Loucy (cell line): ENCODE data around the gene DQX1.

Experiments used
- H2AFZ ChIP-seq: fragments of 200-600 bp; sonication (generic); 2 replicates; pipeline ENCODE4 v1.6.0; 2016; ENCODE audit warnings: antibody characterized with exemption, mild to moderate bottlenecking, low read length, moderate library complexity
- H3F3A ChIP-seq: fragments of 200-600 bp; 2 replicates; pipeline ENCODE4 v1.6.0; 2016; ENCODE audit warnings: antibody characterized with exemption, low read depth, mild to moderate bottlenecking
- H3K27me3 ChIP-seq: fragments of 200-600 bp; sonication (generic); 2 replicates; pipeline ENCODE4 v1.6.1; 2014; ENCODE audit warnings: low read length, mild to moderate bottlenecking; ENCODE audit not compliant: insufficient read depth, poor library complexity, severe bottlenecking
- H3K36me3 ChIP-seq: fragments of 200-600 bp; sonication (generic); 2 replicates; pipeline ENCODE4 v1.6.1; 2016; ENCODE audit warnings: low read length; ENCODE audit not compliant: insufficient read depth
- H3K4me1 ChIP-seq: fragments of 200-600 bp; sonication (generic); 2 replicates; pipeline ENCODE4 v1.5.1; 2014; ENCODE audit warnings: low read length, mild to moderate bottlenecking; ENCODE audit not compliant: insufficient read depth, poor library complexity, severe bottlenecking
- H3K4me2 ChIP-seq: fragments of 200-600 bp; sonication (generic); 2 replicates; pipeline ENCODE4 v1.6.0; 2014; ENCODE audit warnings: antibody characterized with exemption, low read length, low read depth, mild to moderate bottlenecking; ENCODE audit not compliant: poor library complexity, severe bottlenecking
- H3K4me3 ChIP-seq: fragments of 200-600 bp; sonication (generic); 2 replicates; pipeline ENCODE4 v1.5.1; 2014; ENCODE audit warnings: low read length, mild to moderate bottlenecking, mixed read lengths; ENCODE audit not compliant: poor library complexity, severe bottlenecking
- H3K79me2 ChIP-seq: fragments of 200-600 bp; sonication (generic); 2 replicates; pipeline ENCODE4 v1.6.1; 2014; ENCODE audit warnings: low read length; ENCODE audit not compliant: insufficient read depth
- H3K9ac ChIP-seq: fragments of 200-600 bp; sonication (generic); 2 replicates; pipeline ENCODE4 v1.6.0; 2014; ENCODE audit warnings: mild to moderate bottlenecking, low read depth, low read length, moderate library complexity; ENCODE audit not compliant: poor library complexity, severe bottlenecking
- H3K9me2 ChIP-seq: fragments of 200-600 bp; sonication (generic); replicated peaks from 2 replicates; pipeline ENCODE4 v1.6.1; 2016; ENCODE audit warnings: low read depth, low read length, mixed read lengths
- H3K9me3 ChIP-seq: fragments of 200-600 bp; sonication (generic); 2 replicates; pipeline ENCODE4 v1.6.1; 2014; ENCODE audit warnings: mild to moderate bottlenecking, antibody characterized with exemption, low read length, low read depth; ENCODE audit not compliant: insufficient read depth
- H4K20me1 ChIP-seq: fragments of 200-600 bp; sonication (generic); 2 replicates; pipeline ENCODE4 v1.6.0; 2014; ENCODE audit warnings: antibody characterized with exemption, low read length, mild to moderate bottlenecking; ENCODE audit not compliant: insufficient read depth, poor library complexity, severe bottlenecking
- CTCF ChIP-seq: fragments of 200-600 bp; sonication (generic); conservative IDR thresholded peaks from 2 replicates; pipeline ENCODE4 v1.5.1; 2014; ENCODE audit warnings: mild to moderate bottlenecking, antibody characterized with exemption, low read length
- EZH2phosphoT487 ChIP-seq: fragments of 200-600 bp; IDR thresholded peaks from 2 replicates; pipeline ENCODE4 v1.6.1; 2018; ENCODE audit warnings: antibody characterized with exemption, mild to moderate bottlenecking, moderate library complexity, borderline replicate concordance

The DQX1 gene

GRCh38 chr2:74560591-74560990, 34.6 kb upstream of the DQX1 start:
- TF ChIP-seq EZH2phosphoT487, result no peak
- TF ChIP-seq CTCF, result no peak
- H3K79me2 ChIP-seq, result peaks cover 9% of the 10 kb centered on the region
- H4K20me1 ChIP-seq, result peaks cover 3% of the 10 kb centered on the region
- no peaks in the 10 kb centered on the region for H3K36me3 ChIP-seq
- H3K4me1 ChIP-seq, result peaks cover 31% of the 10 kb centered on the region
- no peaks in the 10 kb centered on the region for H3K27me3 ChIP-seq
- H3K4me3 ChIP-seq, result no peak overlapping the region
- H3F3A ChIP-seq, result no peaks in the 10 kb centered on the region
- no peaks in the 10 kb centered on the region for H3K9me2 ChIP-seq
- H2AFZ ChIP-seq, result no peak overlapping the region
- H3K9ac ChIP-seq, result no peak overlapping the region
- no peaks in the 10 kb centered on the region for H3K9me3 ChIP-seq
- no peak overlapping the region for H3K4me2 ChIP-seq

GRCh38 chr2:74559912-74560311, 33.9 kb upstream of the DQX1 start:
- no peaks in the 10 kb centered on the region for H3F3A ChIP-seq
- peaks cover 38% of the 10 kb centered on the region for H3K4me1 ChIP-seq
- H2AFZ ChIP-seq, result no peak overlapping the region
- peaks cover 9% of the 10 kb centered on the region for H4K20me1 ChIP-seq
- H3K4me2 ChIP-seq, result no peak overlapping the region
- no peak overlapping the region for H3K4me3 ChIP-seq
- H3K9me2 ChIP-seq, result no peaks in the 10 kb centered on the region
- H3K27me3 ChIP-seq, result no peaks in the 10 kb centered on the region
- no peak for TF ChIP-seq CTCF
- no peak for TF ChIP-seq EZH2phosphoT487
- no peak overlapping the region for H3K9ac ChIP-seq
- peaks cover 16% of the 10 kb centered on the region for H3K79me2 ChIP-seq
- no peaks in the 10 kb centered on the region for H3K9me3 ChIP-seq
- H3K36me3 ChIP-seq, result no peaks in the 10 kb centered on the region

- no peaks in the 10 kb centered on the region for H3K36me3 ChIP-seq
- H3K27me3 ChIP-seq, result no peaks in the 10 kb centered on the region
- H3K9me2 ChIP-seq, result no peaks in the 10 kb centered on the region
- H3K9me3 ChIP-seq, result no peaks in the 10 kb centered on the region
- H3K4me2 ChIP-seq, result no peak overlapping the region
- TF ChIP-seq CTCF (no peak), EZH2phosphoT487 (no peak)
- peaks cover 26% of the 10 kb centered on the region for H3K79me2 ChIP-seq
- H2AFZ ChIP-seq, result no peak overlapping the region
- peaks cover 9% of the 10 kb centered on the region for H4K20me1 ChIP-seq
- no peak overlapping the region for H3K9ac ChIP-seq
- no peak overlapping the region for H3K4me3 ChIP-seq
- peaks cover 43% of the 10 kb centered on the region for H3K4me1 ChIP-seq
- H3F3A ChIP-seq, result no peaks in the 10 kb centered on the region
Measured at GRCh38 chr2:74558284-74559230, 32.5 kb upstream of the DQX1 start.
